GM18511 (cell line): ENCODE data around the gene TIMM50.
"Not testable (repeated sequence)": the region's sequence is repeated elsewhere in the genome, so short reads cannot be mapped to it uniquely, and the experiment has no call there.

Experiments used
- ATAC-seq: cut with Tn5 transposase; IDR thresholded peaks from one replicate; pipeline ENCODE4 v1.9.1; 2021; ENCODE audit warnings: mild to moderate bottlenecking, moderate library complexity; ENCODE audit not compliant: unreplicated experiment

TIMM50 gene

GRCh38 chr19:39469036-39469435 lies 11.6 kb upstream of the TIMM50 start:
- ATAC-seq: no peak

- ATAC-seq: no peak
Observed at GRCh38 chr19:39469567-39469966, 11.1 kb upstream of the TIMM50 start.

DNA sequence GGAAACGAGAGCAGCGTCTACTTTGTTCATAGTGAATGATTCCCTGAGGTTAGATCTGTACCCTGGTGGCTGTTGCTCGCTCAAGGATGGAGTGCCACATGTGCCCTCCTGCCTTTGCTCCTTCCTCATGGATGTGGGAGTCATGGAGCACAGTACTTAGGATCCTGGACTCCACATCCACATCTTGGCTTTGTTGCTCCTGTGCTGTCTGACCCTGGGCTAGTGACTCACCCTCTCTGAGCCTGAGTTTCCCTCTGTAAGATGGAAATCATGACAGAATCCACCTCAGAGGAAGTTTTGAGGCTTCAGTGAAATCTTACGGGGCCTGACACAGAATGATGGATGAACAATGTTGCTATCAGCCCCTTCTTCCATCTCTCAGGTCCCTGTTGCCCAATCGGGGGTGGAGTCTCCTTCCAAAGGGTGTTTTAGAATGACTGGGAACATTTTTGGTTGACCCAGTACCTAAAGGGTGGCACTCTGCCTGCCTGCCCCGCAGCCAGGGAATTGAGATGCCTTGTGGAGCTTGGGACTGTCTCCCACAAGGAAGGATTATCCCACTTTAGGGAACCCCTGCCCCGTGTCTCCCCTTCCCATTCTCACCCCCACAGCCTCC lies 9.8 kb upstream of the TIMM50 start:
- ATAC-seq: no peak

DNA sequence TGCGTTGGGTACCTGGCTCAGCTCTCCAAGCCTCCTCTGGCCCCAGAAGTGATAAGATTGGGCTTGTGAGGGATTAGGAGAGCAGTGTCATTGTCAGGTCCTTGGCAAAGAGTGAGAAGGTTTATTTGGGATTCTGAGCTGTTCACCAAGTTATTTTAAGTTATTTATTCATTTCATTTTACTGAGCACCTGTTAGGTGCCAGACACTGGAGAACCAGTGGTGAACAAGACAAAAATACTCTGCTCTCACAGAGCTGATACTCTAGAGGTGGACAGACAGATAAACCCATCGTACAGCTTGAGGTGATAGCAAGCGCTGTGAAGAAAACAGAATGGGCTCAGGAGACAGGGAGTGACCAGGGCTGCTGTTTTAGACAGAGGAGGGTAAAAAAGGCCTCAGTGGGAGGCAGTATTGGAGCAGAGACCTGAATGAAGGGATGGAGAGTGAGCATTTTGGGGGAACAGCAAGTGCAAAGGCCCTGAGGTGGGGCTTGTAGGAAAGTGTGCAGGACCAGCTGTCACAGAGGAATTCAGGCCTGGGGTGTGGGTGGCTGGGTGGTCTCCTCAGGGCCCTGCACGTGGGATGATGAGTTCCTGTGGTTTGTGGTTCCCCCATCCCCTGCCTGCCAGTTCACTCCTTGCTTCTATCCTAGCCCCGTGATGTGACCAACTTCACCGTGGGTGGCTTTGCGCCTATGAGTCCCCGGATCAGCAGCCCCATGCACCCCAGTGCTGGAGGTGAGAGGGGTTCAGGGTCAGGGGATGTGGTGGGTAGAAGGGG lies 8.7 kb upstream of the TIMM50 start:
- no peak for ATAC-seq

DNA sequence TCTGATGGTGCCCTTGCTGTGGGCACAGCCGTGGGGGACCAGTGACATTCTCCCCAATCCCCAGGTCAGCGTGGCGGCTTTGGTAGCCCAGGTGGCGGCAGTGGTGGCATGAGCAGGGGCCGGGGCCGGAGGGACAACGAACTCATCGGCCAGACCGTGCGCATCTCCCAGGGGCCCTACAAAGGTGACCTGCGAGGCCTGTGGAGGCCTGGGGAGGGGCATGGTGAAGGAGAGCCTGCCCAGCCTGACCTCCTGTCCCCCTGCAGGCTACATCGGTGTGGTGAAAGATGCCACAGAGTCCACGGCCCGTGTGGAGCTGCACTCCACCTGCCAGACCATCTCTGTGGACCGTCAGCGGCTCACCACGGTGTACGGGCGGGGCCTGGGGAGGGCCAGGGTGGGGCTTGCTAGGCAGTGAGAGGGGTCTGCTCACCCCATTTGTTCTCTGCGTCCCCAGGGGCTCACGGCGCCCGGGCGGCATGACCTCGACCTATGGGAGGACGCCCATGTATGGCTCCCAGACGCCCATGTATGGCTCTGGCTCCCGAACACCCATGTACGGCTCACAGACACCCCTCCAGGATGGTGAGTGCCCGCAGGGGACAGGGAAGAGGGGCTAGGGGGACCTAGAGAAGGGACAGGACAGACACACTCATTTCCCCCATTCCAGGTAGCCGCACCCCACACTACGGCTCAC lies 7.7 kb upstream of the TIMM50 start:
- ATAC-seq: no peak

DNA sequence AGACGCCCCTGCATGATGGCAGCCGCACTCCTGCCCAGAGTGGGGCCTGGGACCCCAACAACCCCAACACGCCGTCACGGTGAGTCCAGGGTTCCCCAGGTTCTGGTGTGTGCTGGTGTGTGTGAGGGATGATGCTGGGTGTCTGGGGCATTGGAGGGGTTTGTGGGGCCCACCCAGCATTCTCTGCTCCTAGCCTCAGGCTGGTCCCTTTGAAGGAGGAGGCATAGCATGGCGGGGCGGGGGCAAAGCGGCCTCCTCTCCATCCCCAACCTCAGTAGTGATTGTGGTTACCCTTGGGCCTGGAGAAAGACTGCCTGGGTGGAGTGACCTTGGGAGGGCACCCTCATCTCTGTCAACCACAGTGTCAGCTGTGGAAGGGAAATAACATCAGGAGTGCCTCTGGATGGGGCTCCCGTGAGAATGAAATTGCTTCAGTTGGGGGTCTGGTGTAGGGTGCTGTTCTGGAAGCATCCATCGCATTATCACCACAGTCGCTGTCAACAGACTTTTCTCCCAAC lies 7.1 kb upstream of the TIMM50 start:
- no peak for ATAC-seq

GRCh38 chr19:39474139-39474620 lies 6.5 kb upstream of the TIMM50 start:
- ATAC-seq: no peak

- ATAC-seq: no peak
Observed at GRCh38 chr19:39475748-39476147, 4.9 kb upstream of the TIMM50 start.

GRCh38 chr19:39479319-39479801 lies 1.3 kb upstream of the TIMM50 start:
- ATAC-seq: not testable (repeated sequence)

GRCh38 chr19:39479916-39480315 lies 722 bp upstream of the TIMM50 start:
- ATAC-seq: no peak

DNA sequence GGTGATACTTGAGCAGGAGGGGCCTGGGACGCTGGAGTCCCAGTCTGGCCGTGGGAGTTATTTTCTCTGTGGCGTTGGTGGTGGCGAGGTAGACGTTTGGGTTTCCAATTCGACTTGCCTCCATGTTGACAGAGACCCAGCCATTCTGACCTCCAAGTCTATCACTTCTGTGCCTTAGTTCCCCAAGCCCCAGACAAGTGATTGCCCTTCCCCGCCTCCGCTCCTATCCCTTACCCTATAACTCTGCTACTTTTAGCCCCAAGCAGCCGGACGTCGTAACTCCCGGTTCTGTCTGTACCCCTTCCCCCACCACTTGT lies 549 bp downstream of the TIMM50 start:
- no peak for ATAC-seq

DNA sequence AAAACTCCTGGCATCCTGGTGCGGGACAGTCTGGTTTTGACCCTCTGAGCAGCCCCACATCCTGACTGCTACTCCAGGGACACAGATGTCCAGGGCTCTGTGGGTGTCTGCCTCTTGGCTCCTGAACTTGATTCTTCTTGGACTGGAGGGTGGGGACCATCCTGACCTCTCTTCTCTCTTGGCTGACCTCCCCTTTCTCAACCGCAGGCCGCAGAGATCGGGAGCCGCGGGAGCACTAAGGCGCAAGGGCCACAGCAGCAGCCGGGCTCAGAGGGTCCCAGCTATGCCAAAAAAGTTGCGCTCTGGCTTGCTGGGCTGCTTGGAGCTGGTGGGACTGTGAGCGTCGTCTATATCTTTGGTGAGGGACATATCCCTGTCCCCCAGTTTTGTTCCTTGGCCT lies 1.0 kb downstream of the TIMM50 start:
- ATAC-seq: no peak

DNA sequence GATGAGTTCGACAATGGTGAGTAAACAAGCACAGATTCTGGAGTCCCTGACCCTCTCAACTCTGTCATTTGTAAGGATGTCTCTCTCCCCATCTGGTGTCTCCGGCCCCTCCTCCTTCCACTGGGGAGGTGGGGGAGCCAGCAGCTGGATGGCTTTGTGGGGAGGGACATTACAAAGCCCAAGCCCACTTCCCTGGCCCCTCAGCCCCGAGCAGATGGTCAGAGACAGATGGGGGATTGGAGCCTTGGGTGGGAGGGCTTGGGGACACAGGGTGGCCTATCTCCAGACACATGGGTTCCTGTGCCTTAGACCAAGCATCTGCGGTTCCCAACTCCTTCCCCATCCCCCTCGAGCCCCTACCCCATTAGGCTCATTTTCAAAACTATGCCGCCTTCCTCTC lies 2.5 kb downstream of the TIMM50 start:
- ATAC-seq: no peak

- no peak for ATAC-seq
Observed at GRCh38 chr19:39489756-39490155, 9.1 kb downstream of the TIMM50 start.

- ATAC-seq: no peak
Observed at GRCh38 chr19:39492225-39492624, 11.6 kb downstream of the TIMM50 start.

DNA sequence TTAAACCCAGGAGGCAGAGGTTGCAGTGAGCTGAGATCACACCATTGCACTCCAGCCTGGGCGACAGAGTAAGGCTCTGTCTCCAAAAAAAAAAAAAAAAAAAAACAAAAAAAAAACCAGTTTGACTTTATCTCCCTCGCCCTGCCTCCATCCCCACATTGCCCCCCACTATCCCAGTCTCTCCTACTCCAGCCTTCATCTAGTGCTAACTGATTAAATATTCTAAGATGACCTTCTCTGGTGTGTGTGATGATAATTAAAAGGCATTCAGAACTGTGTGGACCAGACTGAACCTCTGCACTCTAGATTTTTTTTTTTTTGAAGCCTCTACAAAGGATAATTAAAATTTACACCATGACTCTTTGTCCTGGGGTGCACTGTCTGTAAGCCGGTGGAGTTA lies 12.2 kb downstream of the TIMM50 start:
- ATAC-seq: no peak

DNA sequence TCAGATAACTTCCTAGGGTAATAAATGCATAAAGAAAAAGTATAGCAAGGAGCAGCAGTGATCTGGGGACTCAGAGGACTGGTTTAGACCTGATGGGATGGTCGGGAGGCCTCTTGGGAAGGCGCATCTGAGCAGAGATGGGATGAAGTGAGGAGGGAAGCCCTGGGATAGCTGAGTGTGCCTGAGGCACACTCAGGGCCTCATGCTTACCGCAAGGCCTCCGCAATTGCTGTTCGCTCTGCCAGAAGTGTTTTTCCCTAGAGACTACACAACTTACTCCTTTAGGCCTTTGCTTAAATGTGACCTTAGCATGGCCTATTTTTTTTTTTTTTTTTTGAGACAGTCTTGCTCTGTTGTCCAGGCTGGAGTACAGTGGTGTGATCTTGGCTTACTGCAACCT lies 14.0 kb downstream of the TIMM50 start:
- ATAC-seq: no peak

DNA sequence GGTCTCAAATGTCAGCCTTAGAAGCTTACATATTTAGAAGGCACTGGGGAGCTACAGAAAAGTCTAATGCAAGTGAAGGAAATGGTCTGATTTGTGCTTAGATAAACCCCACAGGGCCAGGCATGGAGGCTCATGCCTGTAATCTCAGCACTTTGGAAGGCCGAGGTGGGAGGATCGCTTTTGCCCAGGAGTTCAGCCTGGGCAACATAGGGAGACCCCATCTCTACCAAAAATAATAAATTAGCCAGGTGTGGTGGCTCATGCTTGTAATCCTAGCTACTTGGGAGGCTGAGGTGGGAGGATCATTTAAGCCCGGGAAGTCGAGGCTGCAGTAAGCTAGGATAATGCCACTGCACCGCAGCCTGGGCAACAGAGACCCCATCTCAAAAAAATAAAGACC lies 15.4 kb downstream of the TIMM50 start:
- no peak for ATAC-seq

- ATAC-seq: no peak
Observed at GRCh38 chr19:39497701-39497995, 17.0 kb downstream of the TIMM50 start.

- no peak for ATAC-seq
Observed at GRCh38 chr19:39497996-39498797, 17.6 kb downstream of the TIMM50 start.
